ENCODE measurements around the gene CTRL. TPM values are rescaled to one million over a fixed set of nuclear protein-coding genes. Genes with fewer than 3 reads are reported as not detected.

The CTRL gene
- total RNA-seq, 3 donors from 2014 or later = 0.61 to 2.3 (median 0.80) TPM

DNA sequence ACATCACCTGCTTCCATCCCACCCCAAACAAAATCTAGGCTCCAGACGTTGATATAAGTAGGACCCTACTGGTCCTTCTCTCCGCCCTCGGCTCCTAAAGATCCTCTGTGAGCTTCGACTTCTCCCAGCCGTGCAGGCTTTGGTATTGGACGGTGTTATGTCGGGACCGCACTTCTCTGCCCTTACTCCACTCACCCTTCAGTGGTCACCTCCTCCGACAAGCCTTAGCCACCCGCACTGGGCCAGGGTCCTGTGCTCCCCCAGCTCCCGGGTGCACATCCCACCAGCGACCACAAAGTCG lies 3.4 kb upstream of the CTRL start:
- Histone ChIP-seq H3K36me3 (ENCODE audit: low read depth) (no peaks in the 10 kb centered on the region), H3K4me3 (no peak overlapping the region), H3K9me3 (no peaks in the 10 kb centered on the region), H3K4me1 (ENCODE audit: low read depth) (peaks cover 19% of the 10 kb centered on the region)
- DNase-seq (no peak), ATAC-seq (no peak)
- TF ChIP-seq, protein P1, sequence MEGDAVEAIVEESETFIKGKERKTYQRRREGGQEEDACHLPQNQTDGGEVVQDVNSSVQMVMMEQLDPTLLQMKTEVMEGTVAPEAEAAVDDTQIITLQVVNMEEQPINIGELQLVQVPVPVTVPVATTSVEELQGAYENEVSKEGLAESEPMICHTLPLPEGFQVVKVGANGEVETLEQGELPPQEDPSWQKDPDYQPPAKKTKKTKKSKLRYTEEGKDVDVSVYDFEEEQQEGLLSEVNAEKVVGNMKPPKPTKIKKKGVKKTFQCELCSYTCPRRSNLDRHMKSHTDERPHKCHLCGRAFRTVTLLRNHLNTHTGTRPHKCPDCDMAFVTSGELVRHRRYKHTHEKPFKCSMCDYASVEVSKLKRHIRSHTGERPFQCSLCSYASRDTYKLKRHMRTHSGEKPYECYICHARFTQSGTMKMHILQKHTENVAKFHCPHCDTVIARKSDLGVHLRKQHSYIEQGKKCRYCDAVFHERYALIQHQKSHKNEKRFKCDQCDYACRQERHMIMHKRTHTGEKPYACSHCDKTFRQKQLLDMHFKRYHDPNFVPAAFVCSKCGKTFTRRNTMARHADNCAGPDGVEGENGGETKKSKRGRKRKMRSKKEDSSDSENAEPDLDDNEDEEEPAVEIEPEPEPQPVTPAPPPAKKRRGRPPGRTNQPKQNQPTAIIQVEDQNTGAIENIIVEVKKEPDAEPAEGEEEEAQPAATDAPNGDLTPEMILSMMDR (IDR thresholded peaks at IDR 0.05) = no peak
- intact Hi-C loops (cut with DNase I, micrococcal nuclease) = loop anchor here in 1 of 2 donors (10.0 kb wide), 1 partner anchor 50 kb away; the partner anchor contains the start of gene NRN1L

DNA sequence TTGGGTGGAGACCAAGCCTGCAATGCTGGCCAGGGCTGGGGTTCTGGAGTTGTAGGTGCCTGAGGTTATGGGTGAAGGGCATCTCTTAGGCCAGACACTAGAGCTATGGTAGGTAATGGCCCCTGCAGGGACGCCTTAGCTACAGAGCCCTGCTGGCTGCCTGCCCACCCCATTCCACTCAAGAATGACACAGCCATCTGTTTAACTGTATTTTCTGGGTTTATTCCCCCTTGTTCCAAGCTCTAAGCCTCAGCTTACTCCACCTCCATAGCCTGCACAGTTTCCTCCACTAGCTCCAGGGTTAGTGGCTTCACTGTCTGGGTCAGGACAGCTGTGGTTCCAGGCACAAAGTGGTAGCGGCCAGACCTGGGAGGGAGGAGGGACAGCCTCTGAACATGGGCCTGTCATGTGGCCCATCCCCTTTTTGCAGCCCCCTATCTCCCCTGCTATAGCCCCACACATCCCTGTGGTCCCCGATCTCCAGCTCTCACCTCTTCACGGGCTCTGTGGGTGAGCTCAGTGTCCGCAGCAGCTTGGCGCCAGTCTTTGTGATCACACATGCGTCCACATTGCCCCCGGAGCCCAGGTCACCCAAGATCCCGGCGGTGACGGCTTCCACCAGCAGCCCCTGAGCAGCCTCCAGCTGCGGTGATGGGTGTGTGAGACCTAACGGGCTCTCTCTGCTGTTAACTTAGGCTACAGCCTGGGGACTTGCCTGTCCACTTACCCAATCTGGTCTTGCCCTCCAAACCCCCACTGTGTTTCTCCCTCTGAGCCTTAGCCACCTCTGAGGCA lies 2.8 kb upstream of the CTRL start:
- no peaks in the 10 kb centered on the region for H3K36me3 ChIP-seq (ENCODE audit: low read depth)
- H3K9me3 ChIP-seq = no peaks in the 10 kb centered on the region
- DNase-seq (peak in 1 of 3 donors; percentile 66), ATAC-seq (no peak)
- H3K4me3 ChIP-seq = no peak overlapping the region
- TF ChIP-seq, protein P1 (IDR thresholded peaks at IDR 0.05) = no peak
- intact Hi-C loops (cut with DNase I, micrococcal nuclease) = loop anchor here in 1 of 2 donors (10.0 kb wide), 1 partner anchor 50 kb away; the partner anchor contains the start of gene NRN1L
- H3K4me1 ChIP-seq (ENCODE audit: low read depth) = peaks cover 15% of the 10 kb centered on the region

DNA sequence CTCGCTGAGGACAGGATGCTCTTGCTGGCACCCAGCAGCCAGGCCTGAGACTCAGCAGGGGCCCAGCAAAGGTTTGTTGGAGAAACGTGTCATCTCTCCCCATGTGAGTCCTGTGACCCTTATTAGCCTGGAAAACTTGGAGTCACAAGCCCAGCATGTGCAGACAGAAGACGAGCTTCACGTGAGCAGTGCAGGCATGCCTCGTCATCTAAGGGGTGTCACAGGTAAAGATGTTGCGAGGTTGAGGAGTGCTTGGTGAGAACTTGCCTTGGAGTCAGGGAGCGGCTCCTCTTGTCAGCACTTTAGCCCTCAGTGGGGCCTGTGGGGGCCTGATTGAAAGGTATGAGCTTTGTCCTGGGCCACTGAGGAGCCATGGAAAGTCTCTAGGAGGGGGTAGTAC lies 2.1 kb upstream of the CTRL start:
- TF ChIP-seq, protein P1 (IDR thresholded peaks at IDR 0.05) = no peak
- Histone ChIP-seq H3K4me1 (ENCODE audit: low read depth) (peaks cover 15% of the 10 kb centered on the region), H3K9me3 (no peaks in the 10 kb centered on the region), H3K36me3 (ENCODE audit: low read depth) (no peaks in the 10 kb centered on the region), H3K4me3 (no peak overlapping the region)
- DNase-seq (no peak), ATAC-seq (no peak)
- intact Hi-C loops (cut with DNase I, micrococcal nuclease) = loop anchor here in 1 of 2 donors (10.0 kb wide), 1 partner anchor 49 kb away; the partner anchor contains the start of gene NRN1L

DNA sequence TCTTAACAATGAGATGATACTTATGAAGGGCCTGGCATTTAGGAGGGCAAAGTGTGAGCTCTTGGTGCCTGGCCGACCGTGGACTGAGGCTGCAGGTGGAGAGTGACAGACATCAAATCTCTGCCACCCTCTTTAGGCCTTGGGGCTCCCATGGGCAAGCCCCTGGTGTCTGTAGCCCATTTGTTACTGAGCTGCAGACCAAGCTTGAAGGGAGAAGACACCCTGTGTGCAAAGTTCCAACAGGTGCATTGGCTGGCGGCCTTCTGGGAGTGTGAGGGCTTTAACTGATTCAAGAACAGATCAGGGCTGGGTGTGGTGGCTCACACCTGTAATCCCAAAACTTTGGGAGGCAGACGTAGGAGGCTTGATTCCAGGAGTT lies 789 bp upstream of the CTRL start:
- Histone ChIP-seq H3K4me1 (ENCODE audit: low read depth) (peaks cover 13% of the 10 kb centered on the region), H3K36me3 (ENCODE audit: low read depth) (peaks cover 3% of the 10 kb centered on the region), H3K9me3 (no peaks in the 10 kb centered on the region), H3K4me3 (no peak overlapping the region)
- intact Hi-C loops (cut with DNase I, micrococcal nuclease) = loop anchor here in 1 of 2 donors (10.0 kb wide), 1 partner anchor 48 kb away; the partner anchor contains the start of gene NRN1L
- ATAC-seq (no peak), DNase-seq (no peak)
- TF ChIP-seq, protein P1 (IDR thresholded peaks at IDR 0.05) = no peak

DNA sequence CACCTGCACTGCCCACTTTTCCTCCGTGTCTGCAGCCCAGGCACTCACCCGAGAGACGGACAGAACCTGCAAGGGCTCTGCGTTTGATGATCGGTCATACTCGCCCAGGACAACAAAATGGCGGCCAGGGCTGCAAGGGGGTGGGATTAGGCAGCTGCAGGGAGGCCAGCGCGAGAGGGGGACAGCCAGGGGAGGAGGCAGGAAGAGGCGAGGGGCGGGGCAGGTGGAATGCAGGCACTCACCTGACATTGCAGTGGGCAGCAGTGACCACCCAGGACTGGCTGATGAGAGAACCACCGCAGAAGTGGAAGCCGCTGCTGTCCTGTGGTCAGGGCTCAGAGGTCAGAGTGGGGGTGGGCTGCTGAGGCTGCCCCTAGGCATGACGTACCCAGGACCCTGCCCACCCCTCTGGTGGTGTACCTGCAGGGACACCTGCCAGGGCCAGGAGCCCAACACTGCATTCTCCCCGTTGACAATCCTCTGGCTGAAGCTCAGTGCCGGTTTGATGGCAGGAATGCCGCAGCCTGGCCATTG lies 917 bp downstream of the CTRL start:
- intact Hi-C loops (cut with DNase I, micrococcal nuclease) = loop anchor here in 1 of 2 donors (10.0 kb wide), 1 partner anchor 46 kb away; the partner anchor contains the start of gene NRN1L

More for the DNA sequence above, 917 bp downstream of the CTRL start:
- TF ChIP-seq, protein P1 (IDR thresholded peaks at IDR 0.05) = no peak
- H3K9me3 ChIP-seq = no peaks in the 10 kb centered on the region
- peaks cover 5% of the 10 kb centered on the region for H3K36me3 ChIP-seq (ENCODE audit: low read depth)
- DNase-seq (no peak), ATAC-seq (no peak)
- peaks cover 8% of the 10 kb centered on the region for H3K4me1 ChIP-seq (ENCODE audit: low read depth)
- H3K4me3 ChIP-seq = no peak overlapping the region

All from mucosa of descending colon (tissue), 3 donors.